ENCODE data around the gene COL2A1. TPM values are rescaled to one million over a fixed set of nuclear protein-coding genes. Genes with fewer than 3 reads are reported as not detected.

COL2A1 gene
- total RNA-seq, 1 experiment from 2014 or later = 0.12 TPM

- no peaks in the 10 kb centered on the region for H3K27me3 Mint-ChIP-seq (ENCODE audit: insufficient read depth, unreplicated experiment)
- intact Hi-C loops (cut with micrococcal nuclease) = no loop called here
- POLR2A ChIA-PET = interaction anchor here (0.7 kb wide), 1 partner anchor 40 kb away, joined by 3 read pairs; no protein-coding TSS in a partner anchor
Measured at GRCh38 chr12:48029491-48030172, 25.4 kb upstream of the COL2A1 start.

GRCh38 chr12:48028541-48029431 is 24.5 kb upstream of the COL2A1 start:
- Mint-ChIP-seq H3K4me3 (ENCODE audit: unreplicated experiment) (no peak overlapping the region), H3K27me3 (ENCODE audit: insufficient read depth, unreplicated experiment) (no peaks in the 10 kb centered on the region), H3K4me1 (ENCODE audit: insufficient read depth, unreplicated experiment) (no peaks in the 10 kb centered on the region), H3K27ac (ENCODE audit: low read depth, unreplicated experiment) (no peak overlapping the region), H3K36me3 (ENCODE audit: insufficient read depth, unreplicated experiment) (no peaks in the 10 kb centered on the region), H3K9me3 (ENCODE audit: unreplicated experiment) (no peaks in the 10 kb centered on the region)
- no peak for DNase-seq (ENCODE audit: unreplicated experiment)
- TF ChIP-seq CTCF (IDR thresholded peaks at IDR 0.05; ENCODE audit: unreplicated experiment) = no peak
- no TSS peak for BruUV-seq (replicated peaks)
- intact Hi-C loops (cut with micrococcal nuclease) = no loop called here
- CTCF ChIA-PET = interaction anchor here (0.6 kb wide), 2 partner anchors 13 to 513 kb away, joined by 3 to 4 read pairs; no protein-coding TSS in a partner anchor
- POLR2A ChIA-PET = no interaction called here

More at GRCh38 chr12:48029491-48030172, 25.4 kb upstream of the COL2A1 start:
- Mint-ChIP-seq H3K36me3 (ENCODE audit: insufficient read depth, unreplicated experiment) (no peaks in the 10 kb centered on the region), H3K9me3 (ENCODE audit: unreplicated experiment) (no peaks in the 10 kb centered on the region), H3K27ac (ENCODE audit: low read depth, unreplicated experiment) (no peak overlapping the region), H3K4me3 (ENCODE audit: unreplicated experiment) (no peak overlapping the region), H3K4me1 (ENCODE audit: insufficient read depth, unreplicated experiment) (no peaks in the 10 kb centered on the region)
- TF ChIP-seq CTCF (IDR thresholded peaks at IDR 0.05; ENCODE audit: unreplicated experiment) = no peak
- no TSS peak for BruUV-seq (replicated peaks)
- CTCF ChIA-PET = interaction anchor here (0.6 kb wide), 1 partner anchor 66 kb away, joined by 3 read pairs; no protein-coding TSS in a partner anchor
- DNase-seq (ENCODE audit: unreplicated experiment) = no peak

- intact Hi-C loops (cut with micrococcal nuclease) = no loop called here
- no peak for TF ChIP-seq CTCF (IDR thresholded peaks at IDR 0.05; ENCODE audit: unreplicated experiment)
- ChIA-PET CTCF (interaction anchor here (0.6 kb wide), 1 partner anchor 65 kb away, joined by 3 read pairs; no protein-coding TSS in a partner anchor), POLR2A (no interaction called here)
- no TSS peak for BruUV-seq (replicated peaks)
- H3K4me3 Mint-ChIP-seq (ENCODE audit: unreplicated experiment) = no peak overlapping the region
- H3K4me1 Mint-ChIP-seq (ENCODE audit: insufficient read depth, unreplicated experiment) = no peaks in the 10 kb centered on the region
- no peak for DNase-seq (ENCODE audit: unreplicated experiment)
- no peak overlapping the region for H3K27ac Mint-ChIP-seq (ENCODE audit: low read depth, unreplicated experiment)
- H3K27me3 Mint-ChIP-seq (ENCODE audit: insufficient read depth, unreplicated experiment) = peaks cover 5% of the 10 kb centered on the region
- H3K36me3 Mint-ChIP-seq (ENCODE audit: insufficient read depth, unreplicated experiment) = no peaks in the 10 kb centered on the region
- H3K9me3 Mint-ChIP-seq (ENCODE audit: unreplicated experiment) = no peaks in the 10 kb centered on the region
Measured at GRCh38 chr12:48027183-48028002, 23.1 kb upstream of the COL2A1 start.

Measured in MCF 10A (cell line).